ENCODE data around the gene AMDHD2.

DNA sequence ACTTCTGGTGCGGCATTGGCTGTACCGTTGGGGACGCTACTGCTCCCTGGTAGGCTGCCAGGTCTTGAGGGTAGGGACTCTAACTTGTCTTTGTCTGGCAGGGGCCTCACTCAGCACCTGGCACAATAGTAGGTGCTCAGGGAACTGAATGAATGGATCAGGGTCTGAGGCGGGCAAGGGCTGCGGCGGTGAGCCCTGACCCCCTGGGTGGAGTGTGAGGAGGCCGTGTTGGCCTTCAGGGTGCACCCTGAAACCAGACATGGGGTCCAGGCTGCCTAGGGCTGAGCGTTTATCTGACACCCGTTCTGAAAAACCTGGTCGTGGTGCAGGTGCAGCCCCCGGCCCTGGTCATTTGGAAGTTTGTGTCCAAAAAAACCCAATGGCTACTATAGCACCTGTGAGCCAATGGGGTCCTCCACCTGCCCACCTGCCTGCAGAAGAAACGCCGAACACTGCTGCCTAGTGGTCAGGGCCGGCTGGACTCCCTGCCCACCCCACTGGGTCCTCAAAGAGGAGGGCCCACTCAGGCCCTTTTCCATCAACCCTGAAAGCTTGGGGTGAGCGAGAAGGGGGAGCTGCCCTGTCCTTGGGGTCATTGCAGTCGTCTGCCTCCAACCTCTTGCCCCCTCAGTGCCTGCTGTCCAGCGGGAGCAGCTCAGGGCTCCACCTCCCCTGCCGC, 11.3 kb upstream of the AMDHD2 start:
- TF ChIP-seq, protein P1, sequence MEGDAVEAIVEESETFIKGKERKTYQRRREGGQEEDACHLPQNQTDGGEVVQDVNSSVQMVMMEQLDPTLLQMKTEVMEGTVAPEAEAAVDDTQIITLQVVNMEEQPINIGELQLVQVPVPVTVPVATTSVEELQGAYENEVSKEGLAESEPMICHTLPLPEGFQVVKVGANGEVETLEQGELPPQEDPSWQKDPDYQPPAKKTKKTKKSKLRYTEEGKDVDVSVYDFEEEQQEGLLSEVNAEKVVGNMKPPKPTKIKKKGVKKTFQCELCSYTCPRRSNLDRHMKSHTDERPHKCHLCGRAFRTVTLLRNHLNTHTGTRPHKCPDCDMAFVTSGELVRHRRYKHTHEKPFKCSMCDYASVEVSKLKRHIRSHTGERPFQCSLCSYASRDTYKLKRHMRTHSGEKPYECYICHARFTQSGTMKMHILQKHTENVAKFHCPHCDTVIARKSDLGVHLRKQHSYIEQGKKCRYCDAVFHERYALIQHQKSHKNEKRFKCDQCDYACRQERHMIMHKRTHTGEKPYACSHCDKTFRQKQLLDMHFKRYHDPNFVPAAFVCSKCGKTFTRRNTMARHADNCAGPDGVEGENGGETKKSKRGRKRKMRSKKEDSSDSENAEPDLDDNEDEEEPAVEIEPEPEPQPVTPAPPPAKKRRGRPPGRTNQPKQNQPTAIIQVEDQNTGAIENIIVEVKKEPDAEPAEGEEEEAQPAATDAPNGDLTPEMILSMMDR (IDR thresholded peaks at IDR 0.05 in 4 of 5, conservative IDR thresholded peaks at IDR 0.05 in 1 of 5) = no peak
- no peak for TF ChIP-seq POLR2A (IDR thresholded peaks at IDR 0.05)
